Gastroesophageal sphincter (tissue), 3 donors: ENCODE measurements around the gene JAM3.

Experiments used
- CTCF ChIP-seq, 4 experiments: fragments of 200-600 bp in 2 of 4; fragments of 450-650 bp in 2 of 4; sonication (generic) in 1 of 4; IDR thresholded peaks; one replicate each; pipeline ENCODE4 v1.5.1; 2017 to 2019; ENCODE audit warnings: antibody characterized with exemption in 4 of 4, mild to moderate bottlenecking in 2 of 4, moderate library complexity in 2 of 4
- EP300 ChIP-seq: sonication (generic); formaldehyde crosslinking; IDR thresholded peaks from one replicate; pipeline ENCODE4 v1.6.1; 2017; ENCODE audit warnings: antibody characterized with exemption, mild to moderate bottlenecking
- POLR2A ChIP-seq, 2 donors: fragments of 450-650 bp; IDR thresholded peaks; one replicate each; pipeline ENCODE4 v1.6.1; 2017; ENCODE audit warnings: antibody characterized with exemption in 2 of 2, mild to moderate bottlenecking in 2 of 2, moderate library complexity in 1 of 2

GRCh38 chr11:134116210-134116609 lies 47.3 kb downstream of the JAM3 start:
- TF ChIP-seq CTCF (IDR thresholded peaks at IDR 0.05) = no peak
- TF ChIP-seq POLR2A (IDR thresholded peaks at IDR 0.05) = no peak
- TF ChIP-seq EP300 = no peak
